ENCODE results near the gene WDSUB1.

The WDSUB1 gene

DNA sequence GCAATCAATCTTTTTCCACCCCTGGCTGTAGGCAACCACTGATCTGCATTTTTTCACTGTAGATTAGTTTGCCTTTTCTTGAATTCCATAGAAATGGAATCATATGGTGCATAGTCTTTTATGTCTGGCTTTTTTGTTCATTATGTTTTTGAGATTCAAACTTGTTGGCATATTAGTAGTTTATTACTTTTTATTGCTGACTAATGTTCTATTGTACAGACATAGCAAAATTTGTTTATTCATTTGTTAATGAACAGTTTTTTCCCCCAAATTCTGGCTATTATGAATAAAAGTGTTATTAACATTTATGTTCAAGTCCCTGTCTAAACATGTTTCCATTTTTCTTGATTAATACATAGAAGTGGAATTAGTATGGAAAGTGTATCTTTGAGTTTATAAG, 21.4 kb upstream of the WDSUB1 start:
- TF ChIP-seq TAF1 (IDR thresholded peaks at IDR 0.05; ENCODE audit: borderline replicate concordance, insufficient read depth, low read length) (no peak), SIN3A (IDR thresholded peaks at IDR 0.05; ENCODE audit: borderline replicate concordance, insufficient read depth, low read length) (no peak), FOXP2 (optimal IDR thresholded peaks at IDR 0.05; ENCODE audit: borderline replicate concordance, extremely low read depth, extremely low read length, insufficient read depth) (no peak), POLR2AphosphoS5 (IDR thresholded peaks at IDR 0.05; ENCODE audit: low read depth, low read length) (no peak)
- TF ChIP-seq, protein P1, sequence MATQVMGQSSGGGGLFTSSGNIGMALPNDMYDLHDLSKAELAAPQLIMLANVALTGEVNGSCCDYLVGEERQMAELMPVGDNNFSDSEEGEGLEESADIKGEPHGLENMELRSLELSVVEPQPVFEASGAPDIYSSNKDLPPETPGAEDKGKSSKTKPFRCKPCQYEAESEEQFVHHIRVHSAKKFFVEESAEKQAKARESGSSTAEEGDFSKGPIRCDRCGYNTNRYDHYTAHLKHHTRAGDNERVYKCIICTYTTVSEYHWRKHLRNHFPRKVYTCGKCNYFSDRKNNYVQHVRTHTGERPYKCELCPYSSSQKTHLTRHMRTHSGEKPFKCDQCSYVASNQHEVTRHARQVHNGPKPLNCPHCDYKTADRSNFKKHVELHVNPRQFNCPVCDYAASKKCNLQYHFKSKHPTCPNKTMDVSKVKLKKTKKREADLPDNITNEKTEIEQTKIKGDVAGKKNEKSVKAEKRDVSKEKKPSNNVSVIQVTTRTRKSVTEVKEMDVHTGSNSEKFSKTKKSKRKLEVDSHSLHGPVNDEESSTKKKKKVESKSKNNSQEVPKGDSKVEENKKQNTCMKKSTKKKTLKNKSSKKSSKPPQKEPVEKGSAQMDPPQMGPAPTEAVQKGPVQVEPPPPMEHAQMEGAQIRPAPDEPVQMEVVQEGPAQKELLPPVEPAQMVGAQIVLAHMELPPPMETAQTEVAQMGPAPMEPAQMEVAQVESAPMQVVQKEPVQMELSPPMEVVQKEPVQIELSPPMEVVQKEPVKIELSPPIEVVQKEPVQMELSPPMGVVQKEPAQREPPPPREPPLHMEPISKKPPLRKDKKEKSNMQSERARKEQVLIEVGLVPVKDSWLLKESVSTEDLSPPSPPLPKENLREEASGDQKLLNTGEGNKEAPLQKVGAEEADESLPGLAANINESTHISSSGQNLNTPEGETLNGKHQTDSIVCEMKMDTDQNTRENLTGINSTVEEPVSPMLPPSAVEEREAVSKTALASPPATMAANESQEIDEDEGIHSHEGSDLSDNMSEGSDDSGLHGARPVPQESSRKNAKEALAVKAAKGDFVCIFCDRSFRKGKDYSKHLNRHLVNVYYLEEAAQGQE (IDR thresholded peaks at IDR 0.05; ENCODE audit: insufficient read depth in 1 of 2, low read depth in 2 of 2, low read length in 2 of 2), result no peak

DNA sequence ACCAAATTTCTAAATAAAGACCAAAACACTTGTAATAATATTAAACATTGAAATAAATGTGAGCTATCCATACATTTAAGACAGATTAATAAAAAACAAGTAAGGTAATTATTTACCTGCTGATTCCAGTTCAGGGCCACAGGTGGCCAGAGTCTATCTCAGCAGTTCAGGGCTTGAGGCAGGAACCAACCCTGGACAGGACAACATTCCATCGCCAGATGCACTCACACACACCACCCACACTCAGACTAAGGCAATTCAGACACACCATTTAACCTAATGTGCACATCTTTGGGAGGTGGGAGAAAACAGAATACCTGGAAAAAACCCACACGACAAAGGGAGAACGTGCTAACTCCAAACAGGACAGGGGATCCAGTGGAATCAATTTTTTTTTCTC, 14.1 kb upstream of the WDSUB1 start:
- TF ChIP-seq POLR2AphosphoS5 (IDR thresholded peaks at IDR 0.05; ENCODE audit: low read depth, low read length) (no peak), FOXP2 (optimal IDR thresholded peaks at IDR 0.05; ENCODE audit: borderline replicate concordance, extremely low read depth, extremely low read length, insufficient read depth) (no peak), SIN3A (IDR thresholded peaks at IDR 0.05; ENCODE audit: borderline replicate concordance, insufficient read depth, low read length) (no peak), TAF1 (IDR thresholded peaks at IDR 0.05; ENCODE audit: borderline replicate concordance, insufficient read depth, low read length) (no peak)
- TF ChIP-seq, protein P1 (IDR thresholded peaks at IDR 0.05; ENCODE audit: insufficient read depth in 1 of 2, low read depth in 2 of 2, low read length in 2 of 2), result no peak

DNA sequence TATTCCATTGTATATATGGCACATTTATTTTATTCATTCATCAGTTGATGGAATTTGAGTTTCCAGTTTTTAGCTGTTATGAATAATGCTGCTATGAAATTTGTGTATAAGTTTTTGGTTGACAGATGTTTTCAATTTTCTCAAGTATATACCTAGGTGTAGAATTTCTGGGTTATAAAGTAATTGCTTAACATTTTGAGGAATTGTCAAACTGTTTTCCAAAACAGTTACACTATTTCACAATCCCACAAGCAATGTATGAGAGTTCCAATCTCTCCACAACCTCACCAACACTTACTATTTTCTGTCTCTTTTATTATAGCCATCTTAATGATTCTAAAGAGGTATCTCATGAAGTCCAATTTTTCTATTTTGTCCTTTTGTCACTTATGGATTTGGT, 12.5 kb upstream of the WDSUB1 start:
- no peak for TF ChIP-seq FOXP2 (optimal IDR thresholded peaks at IDR 0.05; ENCODE audit: borderline replicate concordance, extremely low read depth, extremely low read length, insufficient read depth)
- TF ChIP-seq SIN3A (IDR thresholded peaks at IDR 0.05; ENCODE audit: borderline replicate concordance, insufficient read depth, low read length), result no peak

DNA sequence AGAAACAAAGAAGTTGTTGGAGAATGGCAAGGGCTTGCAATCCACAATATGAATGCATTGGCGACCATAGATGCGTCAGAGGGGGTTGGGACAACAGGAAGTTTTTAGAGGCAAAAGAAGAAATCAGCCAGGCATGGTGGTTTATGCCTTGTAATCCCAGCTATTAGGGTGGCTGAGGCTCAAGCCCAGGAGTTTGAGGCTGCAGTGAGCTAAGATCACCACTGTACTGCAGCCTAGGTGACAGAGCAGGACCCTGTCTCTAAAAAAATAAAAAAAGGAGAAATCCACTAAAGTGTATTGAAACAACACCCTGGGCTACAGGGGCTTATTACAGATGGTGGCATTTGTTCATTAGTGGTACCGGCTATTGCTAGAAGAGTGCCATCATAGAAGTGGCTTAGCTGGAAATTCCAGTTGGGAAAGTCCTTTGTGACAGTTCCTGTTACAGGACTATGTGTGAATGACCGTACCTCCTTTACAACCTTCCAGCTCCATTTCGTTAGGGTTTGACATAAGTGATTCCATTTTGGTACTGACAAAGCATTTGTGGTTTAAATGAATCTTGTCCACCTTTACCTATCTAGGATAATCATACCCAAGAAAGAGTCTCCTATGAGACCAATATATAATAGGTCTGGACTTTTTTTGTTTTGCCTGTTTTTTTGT, 10.7 kb upstream of the WDSUB1 start:
- TF ChIP-seq, protein P1 (IDR thresholded peaks at IDR 0.05; ENCODE audit: insufficient read depth in 1 of 2, low read depth in 2 of 2, low read length in 2 of 2), result no peak
- TF ChIP-seq TAF1 (IDR thresholded peaks at IDR 0.05; ENCODE audit: borderline replicate concordance, insufficient read depth, low read length), result no peak

DNA sequence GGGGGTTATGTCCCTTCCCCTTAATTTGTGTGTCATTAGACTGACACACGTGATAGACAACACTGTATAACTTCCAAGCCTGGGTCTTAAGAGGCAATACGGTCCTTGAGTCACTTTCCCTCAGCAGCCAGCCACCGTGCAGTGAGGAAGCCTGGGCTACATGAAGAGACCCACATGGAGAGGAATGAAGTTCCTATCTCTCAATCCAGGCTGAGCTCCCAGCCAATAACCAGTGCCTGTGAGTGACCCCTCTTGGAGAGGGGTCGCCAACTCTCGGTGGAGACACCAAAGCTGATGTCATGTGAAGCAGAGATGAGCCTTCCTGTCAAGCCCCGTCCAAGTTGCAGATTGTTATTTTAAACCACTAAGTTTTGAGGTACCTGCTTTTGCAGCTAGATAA, 5.7 kb upstream of the WDSUB1 start:
- TF ChIP-seq, protein P1 (IDR thresholded peaks at IDR 0.05; ENCODE audit: insufficient read depth in 1 of 2, low read depth in 2 of 2, low read length in 2 of 2), result no peak
- TF ChIP-seq POLR2AphosphoS5 (IDR thresholded peaks at IDR 0.05; ENCODE audit: low read depth, low read length), result no peak
- TF ChIP-seq FOXP2 (optimal IDR thresholded peaks at IDR 0.05; ENCODE audit: borderline replicate concordance, extremely low read depth, extremely low read length, insufficient read depth), result no peak
- no peak for TF ChIP-seq SIN3A (IDR thresholded peaks at IDR 0.05; ENCODE audit: borderline replicate concordance, insufficient read depth, low read length)
- no peak for TF ChIP-seq TAF1 (IDR thresholded peaks at IDR 0.05; ENCODE audit: borderline replicate concordance, insufficient read depth, low read length)
